ENCODE measurements around the gene SAT1. TPM values are rescaled to one million over a fixed set of nuclear protein-coding genes. Genes with fewer than 3 reads are reported as not detected.

SAT1 gene
- total and polyA plus RNA-seq, 10 of the 15 experiments (the other 5 are each of a cell fraction or from before 2014, with no cell fraction given), result 42.2 to 234 (median 60.4) TPM

GRCh38 chrX:23742697-23743622 is 40.0 kb upstream of the SAT1 start, which contains the start of gene ACOT9:
Gene ACOT9 (minus strand): TSS chrX:23743276. CDS start chrX:23743144, 132 bp downstream.
- no peaks in the 10 kb centered on the region for H3K36me3 ChIP-seq (ENCODE audit: control insufficient read depth in 2 of 2, insufficient read depth in 2 of 2, low read length in 1 of 2)
- H3K4me3 ChIP-seq, result peak within 1 kb of the TSS; percentile 73
- RAD21 ChIA-PET (ENCODE audit: unreplicated experiment), result interaction anchor here (1.0 to 2.9 kb wide), 4 partner anchors 10 to 159 kb away, joined by 4 to 18 read pairs (median 4); no protein-coding TSS in a partner anchor
- peak; percentile 52 for FAIRE-seq
- no peaks in the 10 kb centered on the region; the same call in 2 of the 3 replicates for H3K9me3 ChIP-seq (replicated peaks; ENCODE audit: control insufficient read depth, insufficient read depth, low read length)
- intact Hi-C loops (cut with micrococcal nuclease; ENCODE audit: unreplicated experiment) (no loop called here), in situ Hi-C loops (cut with MboI) (no loop called here)
- peak; percentile 53 for DNase-seq (ENCODE audit: low read depth, low spot score)
- H3K4me2 ChIP-seq (ENCODE audit: control insufficient read depth, insufficient read depth), result peak within 1 kb of the TSS; percentile 72
- TSS peak; percentile 75 for BruUV-seq (replicated peaks)
- peak within 1 kb of the TSS; percentile 81 for H3K9ac ChIP-seq (ENCODE audit: control insufficient read depth, insufficient read depth, low read length)
- ATAC-seq, result peak; percentile 94
- 31% methylated on average over 64 of the region's 73 CpGs for WGBS (ENCODE audit: insufficient coverage, insufficient replicate concordance, low lambda C conversion rate, missing lambda C conversion rate)
- H3K79me2 ChIP-seq (ENCODE audit: control insufficient read depth, insufficient read depth, low read length), result peaks cover 19% of the 10 kb centered on the region
- H3K27ac ChIP-seq (ENCODE audit: control insufficient read depth, insufficient read depth), result peak within 1 kb of the TSS; percentile 74
- CTCF ChIA-PET, result interaction anchor here (1.0 to 4.0 kb wide), 4 partner anchors 9 to 159 kb away, joined by 3 to 19 read pairs (median 4); partner anchors contain the start of gene SAT1
- SMC1A ChIA-PET (ENCODE audit: uncharacterized antibody, unreplicated experiment), result interaction anchor here (1.0 to 2.2 kb wide), 6 partner anchors 11 to 159 kb away, joined by 3 to 10 read pairs (median 4); partner anchors contain the start of gene SAT1
- H3K27me3 ChIP-seq (replicated peaks in 1 of 2; ENCODE audit: control insufficient read depth in 2 of 2, insufficient read depth in 2 of 2, low read length in 1 of 2), result no peaks in the 10 kb centered on the region
- peak within 1 kb of the TSS; percentile 48 for H2AFZ ChIP-seq (ENCODE audit: control insufficient read depth, low read depth, low read length)
- POLR2A ChIA-PET, result interaction anchor here (0.6 to 2.4 kb wide), 8 partner anchors 8 to 1693 kb away, joined by 3 to 12 read pairs (median 4); partner anchors contain the start of gene SAT1
- no peaks in the 10 kb centered on the region for H4K20me1 ChIP-seq (ENCODE audit: control insufficient read depth, insufficient read depth)
- H3K4me1 ChIP-seq (ENCODE audit: control insufficient read depth, insufficient read depth, low read length), result no peaks in the 10 kb centered on the region
- TF ChIP-seq, protein P1, sequence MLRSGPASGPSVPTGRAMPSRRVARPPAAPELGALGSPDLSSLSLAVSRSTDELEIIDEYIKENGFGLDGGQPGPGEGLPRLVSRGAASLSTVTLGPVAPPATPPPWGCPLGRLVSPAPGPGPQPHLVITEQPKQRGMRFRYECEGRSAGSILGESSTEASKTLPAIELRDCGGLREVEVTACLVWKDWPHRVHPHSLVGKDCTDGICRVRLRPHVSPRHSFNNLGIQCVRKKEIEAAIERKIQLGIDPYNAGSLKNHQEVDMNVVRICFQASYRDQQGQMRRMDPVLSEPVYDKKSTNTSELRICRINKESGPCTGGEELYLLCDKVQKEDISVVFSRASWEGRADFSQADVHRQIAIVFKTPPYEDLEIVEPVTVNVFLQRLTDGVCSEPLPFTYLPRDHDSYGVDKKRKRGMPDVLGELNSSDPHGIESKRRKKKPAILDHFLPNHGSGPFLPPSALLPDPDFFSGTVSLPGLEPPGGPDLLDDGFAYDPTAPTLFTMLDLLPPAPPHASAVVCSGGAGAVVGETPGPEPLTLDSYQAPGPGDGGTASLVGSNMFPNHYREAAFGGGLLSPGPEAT (IDR thresholded peaks at IDR 0.05; ENCODE audit: low read depth), result no peak
- TF ChIP-seq, protein P2, sequence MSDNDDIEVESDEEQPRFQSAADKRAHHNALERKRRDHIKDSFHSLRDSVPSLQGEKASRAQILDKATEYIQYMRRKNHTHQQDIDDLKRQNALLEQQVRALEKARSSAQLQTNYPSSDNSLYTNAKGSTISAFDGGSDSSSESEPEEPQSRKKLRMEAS (IDR thresholded peaks at IDR 0.05; ENCODE audit: low read depth, low read length), result no peak
- TF ChIP-seq HSF1 (IDR thresholded peaks at IDR 0.05; ENCODE audit: low read depth, low read length) (no peak), EZH2 (IDR thresholded peaks at IDR 0.05; ENCODE audit: borderline replicate concordance, control insufficient read depth, low read depth, low read length) (no peak), CEBPB (IDR thresholded peaks at IDR 0.05; ENCODE audit: borderline replicate concordance in 1 of 2, low read depth in 2 of 2, low read length in 2 of 2) (no peak), TARDBP (IDR thresholded peaks at IDR 0.05; ENCODE audit: borderline replicate concordance) (no peak)
- TF ChIP-seq, protein P3, sequence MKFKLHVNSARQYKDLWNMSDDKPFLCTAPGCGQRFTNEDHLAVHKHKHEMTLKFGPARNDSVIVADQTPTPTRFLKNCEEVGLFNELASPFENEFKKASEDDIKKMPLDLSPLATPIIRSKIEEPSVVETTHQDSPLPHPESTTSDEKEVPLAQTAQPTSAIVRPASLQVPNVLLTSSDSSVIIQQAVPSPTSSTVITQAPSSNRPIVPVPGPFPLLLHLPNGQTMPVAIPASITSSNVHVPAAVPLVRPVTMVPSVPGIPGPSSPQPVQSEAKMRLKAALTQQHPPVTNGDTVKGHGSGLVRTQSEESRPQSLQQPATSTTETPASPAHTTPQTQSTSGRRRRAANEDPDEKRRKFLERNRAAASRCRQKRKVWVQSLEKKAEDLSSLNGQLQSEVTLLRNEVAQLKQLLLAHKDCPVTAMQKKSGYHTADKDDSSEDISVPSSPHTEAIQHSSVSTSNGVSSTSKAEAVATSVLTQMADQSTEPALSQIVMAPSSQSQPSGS (IDR thresholded peaks at IDR 0.05; ENCODE audit: low read length), result no peak
- TF ChIP-seq, protein P4, sequence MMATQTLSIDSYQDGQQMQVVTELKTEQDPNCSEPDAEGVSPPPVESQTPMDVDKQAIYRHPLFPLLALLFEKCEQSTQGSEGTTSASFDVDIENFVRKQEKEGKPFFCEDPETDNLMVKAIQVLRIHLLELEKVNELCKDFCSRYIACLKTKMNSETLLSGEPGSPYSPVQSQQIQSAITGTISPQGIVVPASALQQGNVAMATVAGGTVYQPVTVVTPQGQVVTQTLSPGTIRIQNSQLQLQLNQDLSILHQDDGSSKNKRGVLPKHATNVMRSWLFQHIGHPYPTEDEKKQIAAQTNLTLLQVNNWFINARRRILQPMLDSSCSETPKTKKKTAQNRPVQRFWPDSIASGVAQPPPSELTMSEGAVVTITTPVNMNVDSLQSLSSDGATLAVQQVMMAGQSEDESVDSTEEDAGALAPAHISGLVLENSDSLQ (IDR thresholded peaks at IDR 0.05), result peak; percentile 24; the same call in 1 of the 2 replicates
- TF ChIP-seq, protein P5, sequence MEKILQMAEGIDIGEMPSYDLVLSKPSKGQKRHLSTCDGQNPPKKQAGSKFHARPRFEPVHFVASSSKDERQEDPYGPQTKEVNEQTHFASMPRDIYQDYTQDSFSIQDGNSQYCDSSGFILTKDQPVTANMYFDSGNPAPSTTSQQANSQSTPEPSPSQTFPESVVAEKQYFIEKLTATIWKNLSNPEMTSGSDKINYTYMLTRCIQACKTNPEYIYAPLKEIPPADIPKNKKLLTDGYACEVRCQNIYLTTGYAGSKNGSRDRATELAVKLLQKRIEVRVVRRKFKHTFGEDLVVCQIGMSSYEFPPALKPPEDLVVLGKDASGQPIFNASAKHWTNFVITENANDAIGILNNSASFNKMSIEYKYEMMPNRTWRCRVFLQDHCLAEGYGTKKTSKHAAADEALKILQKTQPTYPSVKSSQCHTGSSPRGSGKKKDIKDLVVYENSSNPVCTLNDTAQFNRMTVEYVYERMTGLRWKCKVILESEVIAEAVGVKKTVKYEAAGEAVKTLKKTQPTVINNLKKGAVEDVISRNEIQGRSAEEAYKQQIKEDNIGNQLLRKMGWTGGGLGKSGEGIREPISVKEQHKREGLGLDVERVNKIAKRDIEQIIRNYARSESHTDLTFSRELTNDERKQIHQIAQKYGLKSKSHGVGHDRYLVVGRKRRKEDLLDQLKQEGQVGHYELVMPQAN (conservative IDR thresholded peaks at IDR 0.05), result peak; percentile 43; the same call in 1 of the 2 replicates
- TF ChIP-seq, protein P6, sequence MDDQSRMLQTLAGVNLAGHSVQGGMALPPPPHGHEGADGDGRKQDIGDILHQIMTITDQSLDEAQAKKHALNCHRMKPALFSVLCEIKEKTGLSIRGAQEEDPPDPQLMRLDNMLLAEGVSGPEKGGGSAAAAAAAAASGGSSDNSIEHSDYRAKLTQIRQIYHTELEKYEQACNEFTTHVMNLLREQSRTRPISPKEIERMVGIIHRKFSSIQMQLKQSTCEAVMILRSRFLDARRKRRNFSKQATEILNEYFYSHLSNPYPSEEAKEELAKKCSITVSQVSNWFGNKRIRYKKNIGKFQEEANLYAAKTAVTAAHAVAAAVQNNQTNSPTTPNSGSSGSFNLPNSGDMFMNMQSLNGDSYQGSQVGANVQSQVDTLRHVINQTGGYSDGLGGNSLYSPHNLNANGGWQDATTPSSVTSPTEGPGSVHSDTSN (IDR thresholded peaks at IDR 0.05; ENCODE audit: insufficient replicate concordance, low read depth, low read length), result no peak
